ENCODE data around the gene CFI.

CFI gene

DNA sequence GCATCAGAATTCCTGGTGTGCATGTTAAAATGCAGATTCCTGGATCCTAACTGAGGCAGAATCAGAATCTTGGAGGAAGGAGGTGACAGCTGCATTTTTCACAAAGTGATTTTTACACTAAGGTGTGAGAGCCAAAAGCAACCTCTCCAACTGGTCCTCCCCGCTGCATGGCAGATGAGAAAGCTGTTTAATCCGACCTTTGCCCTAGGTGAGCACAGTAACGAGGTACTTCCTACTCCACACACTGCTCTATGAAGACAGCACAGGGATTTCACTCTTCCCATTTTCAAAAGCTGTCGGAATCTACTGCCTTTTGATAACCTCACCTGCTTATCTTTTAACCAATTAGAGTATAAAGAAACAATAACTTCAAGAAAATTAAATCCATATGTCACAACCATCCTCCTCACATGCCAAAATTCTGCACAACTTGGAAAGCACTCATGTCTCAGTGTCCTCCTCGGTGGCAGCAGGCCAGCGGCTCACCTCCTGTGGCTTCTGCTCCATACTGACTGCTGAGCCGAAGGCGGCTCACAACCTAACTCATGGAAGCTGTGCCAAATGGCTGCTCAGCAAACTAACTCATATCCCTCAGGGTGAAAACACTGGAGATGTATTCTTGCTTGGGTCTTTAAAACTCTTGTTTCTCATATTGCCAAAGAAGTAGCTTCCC lies 102.1 kb downstream of the CFI start:
- Histone ChIP-seq H3K27ac (replicated peaks) (no peak overlapping the region), H3K27me3 (ENCODE audit: insufficient read depth, poor library complexity, severe bottlenecking) (no peaks in the 10 kb centered on the region), H3K4me3 (replicated peaks; ENCODE audit: insufficient read depth, low read length) (no peak overlapping the region)
- TF ChIP-seq GABPA (IDR thresholded peaks at IDR 0.05; ENCODE audit: low read depth), result no peak
- TF ChIP-seq, protein P1, sequence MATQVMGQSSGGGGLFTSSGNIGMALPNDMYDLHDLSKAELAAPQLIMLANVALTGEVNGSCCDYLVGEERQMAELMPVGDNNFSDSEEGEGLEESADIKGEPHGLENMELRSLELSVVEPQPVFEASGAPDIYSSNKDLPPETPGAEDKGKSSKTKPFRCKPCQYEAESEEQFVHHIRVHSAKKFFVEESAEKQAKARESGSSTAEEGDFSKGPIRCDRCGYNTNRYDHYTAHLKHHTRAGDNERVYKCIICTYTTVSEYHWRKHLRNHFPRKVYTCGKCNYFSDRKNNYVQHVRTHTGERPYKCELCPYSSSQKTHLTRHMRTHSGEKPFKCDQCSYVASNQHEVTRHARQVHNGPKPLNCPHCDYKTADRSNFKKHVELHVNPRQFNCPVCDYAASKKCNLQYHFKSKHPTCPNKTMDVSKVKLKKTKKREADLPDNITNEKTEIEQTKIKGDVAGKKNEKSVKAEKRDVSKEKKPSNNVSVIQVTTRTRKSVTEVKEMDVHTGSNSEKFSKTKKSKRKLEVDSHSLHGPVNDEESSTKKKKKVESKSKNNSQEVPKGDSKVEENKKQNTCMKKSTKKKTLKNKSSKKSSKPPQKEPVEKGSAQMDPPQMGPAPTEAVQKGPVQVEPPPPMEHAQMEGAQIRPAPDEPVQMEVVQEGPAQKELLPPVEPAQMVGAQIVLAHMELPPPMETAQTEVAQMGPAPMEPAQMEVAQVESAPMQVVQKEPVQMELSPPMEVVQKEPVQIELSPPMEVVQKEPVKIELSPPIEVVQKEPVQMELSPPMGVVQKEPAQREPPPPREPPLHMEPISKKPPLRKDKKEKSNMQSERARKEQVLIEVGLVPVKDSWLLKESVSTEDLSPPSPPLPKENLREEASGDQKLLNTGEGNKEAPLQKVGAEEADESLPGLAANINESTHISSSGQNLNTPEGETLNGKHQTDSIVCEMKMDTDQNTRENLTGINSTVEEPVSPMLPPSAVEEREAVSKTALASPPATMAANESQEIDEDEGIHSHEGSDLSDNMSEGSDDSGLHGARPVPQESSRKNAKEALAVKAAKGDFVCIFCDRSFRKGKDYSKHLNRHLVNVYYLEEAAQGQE (IDR thresholded peaks at IDR 0.05; ENCODE audit: insufficient replicate concordance, low read depth), result no peak
- no peak for DNase-seq (ENCODE audit: low read depth in 1 of 2, low spot score in 1 of 2)

DNA sequence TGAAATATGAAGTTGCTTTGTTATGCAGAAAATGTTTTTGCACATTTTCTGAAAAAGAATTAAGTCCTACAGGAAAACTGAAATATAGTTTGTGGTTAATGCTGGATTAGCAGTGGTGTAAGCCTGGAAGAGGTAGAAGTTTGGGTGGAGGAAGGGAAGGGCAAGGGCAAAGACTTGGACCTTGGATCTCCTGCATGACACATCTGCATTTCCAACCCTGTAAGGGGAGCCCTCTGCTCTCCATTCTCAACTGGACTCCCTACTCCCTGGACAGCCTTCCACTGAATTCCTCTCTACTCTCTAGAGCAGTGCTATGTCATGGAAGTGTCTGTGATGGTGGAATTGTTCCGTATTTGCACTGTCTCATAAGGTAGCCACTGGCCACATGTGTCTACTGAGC lies 103.1 kb downstream of the CFI start:
- no peak for TF ChIP-seq POLR2AphosphoS5 (IDR thresholded peaks at IDR 0.05; ENCODE audit: low read depth)
- TF ChIP-seq, protein P1 (IDR thresholded peaks at IDR 0.05; ENCODE audit: insufficient replicate concordance, low read depth), result no peak
- TF ChIP-seq SPI1 (IDR thresholded peaks at IDR 0.05; ENCODE audit: borderline replicate concordance, low read depth), result no peak
- no peak for TF ChIP-seq GABPA (IDR thresholded peaks at IDR 0.05; ENCODE audit: low read depth)
- TF ChIP-seq, protein P2, sequence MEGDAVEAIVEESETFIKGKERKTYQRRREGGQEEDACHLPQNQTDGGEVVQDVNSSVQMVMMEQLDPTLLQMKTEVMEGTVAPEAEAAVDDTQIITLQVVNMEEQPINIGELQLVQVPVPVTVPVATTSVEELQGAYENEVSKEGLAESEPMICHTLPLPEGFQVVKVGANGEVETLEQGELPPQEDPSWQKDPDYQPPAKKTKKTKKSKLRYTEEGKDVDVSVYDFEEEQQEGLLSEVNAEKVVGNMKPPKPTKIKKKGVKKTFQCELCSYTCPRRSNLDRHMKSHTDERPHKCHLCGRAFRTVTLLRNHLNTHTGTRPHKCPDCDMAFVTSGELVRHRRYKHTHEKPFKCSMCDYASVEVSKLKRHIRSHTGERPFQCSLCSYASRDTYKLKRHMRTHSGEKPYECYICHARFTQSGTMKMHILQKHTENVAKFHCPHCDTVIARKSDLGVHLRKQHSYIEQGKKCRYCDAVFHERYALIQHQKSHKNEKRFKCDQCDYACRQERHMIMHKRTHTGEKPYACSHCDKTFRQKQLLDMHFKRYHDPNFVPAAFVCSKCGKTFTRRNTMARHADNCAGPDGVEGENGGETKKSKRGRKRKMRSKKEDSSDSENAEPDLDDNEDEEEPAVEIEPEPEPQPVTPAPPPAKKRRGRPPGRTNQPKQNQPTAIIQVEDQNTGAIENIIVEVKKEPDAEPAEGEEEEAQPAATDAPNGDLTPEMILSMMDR (IDR thresholded peaks at IDR 0.05; ENCODE audit: insufficient read depth, low read length), result no peak
- Histone ChIP-seq H3K27ac (replicated peaks) (no peak overlapping the region), H3K4me3 (replicated peaks; ENCODE audit: insufficient read depth, low read length) (no peak overlapping the region), H3K27me3 (ENCODE audit: insufficient read depth, poor library complexity, severe bottlenecking) (no peaks in the 10 kb centered on the region)
- no peak for DNase-seq (ENCODE audit: low read depth in 1 of 2, low spot score in 1 of 2)

DNA sequence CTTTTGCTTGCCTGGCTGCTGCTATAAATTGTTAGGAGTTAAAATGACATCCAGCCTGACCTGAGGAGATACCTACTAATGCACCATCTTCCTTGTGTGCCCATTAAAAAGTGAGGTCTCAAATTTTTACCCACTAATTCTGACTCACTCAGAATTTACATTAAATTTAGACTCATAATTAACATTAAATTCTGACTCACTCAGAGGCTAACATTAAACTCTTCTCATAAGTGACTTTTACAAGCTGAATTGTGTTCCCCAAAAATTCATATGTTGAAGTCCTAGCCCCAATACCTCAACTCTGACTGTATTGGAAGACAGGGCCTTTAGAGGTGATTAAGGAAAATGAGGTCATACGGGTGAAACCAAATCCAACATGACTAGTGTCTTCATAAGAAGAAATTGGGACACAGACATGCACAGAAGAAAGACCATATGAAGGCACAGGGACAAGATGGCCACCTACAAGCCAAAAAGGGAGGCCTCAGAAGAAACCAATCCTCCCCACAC lies 110.3 kb downstream of the CFI start:
- Histone ChIP-seq H3K27ac (replicated peaks) (no peak overlapping the region), H3K27me3 (ENCODE audit: insufficient read depth, poor library complexity, severe bottlenecking) (no peaks in the 10 kb centered on the region), H3K4me3 (replicated peaks; ENCODE audit: insufficient read depth, low read length) (no peak overlapping the region)
- TF ChIP-seq SPI1 (IDR thresholded peaks at IDR 0.05; ENCODE audit: borderline replicate concordance, low read depth), result no peak
- TF ChIP-seq POLR2AphosphoS5 (IDR thresholded peaks at IDR 0.05; ENCODE audit: low read depth), result no peak
- TF ChIP-seq, protein P2 (IDR thresholded peaks at IDR 0.05; ENCODE audit: insufficient read depth, low read length), result no peak
- TF ChIP-seq, protein P1 (IDR thresholded peaks at IDR 0.05; ENCODE audit: insufficient replicate concordance, low read depth), result no peak
- no peak for TF ChIP-seq GABPA (IDR thresholded peaks at IDR 0.05; ENCODE audit: low read depth)
- DNase-seq (ENCODE audit: low read depth in 1 of 2, low spot score in 1 of 2), result no peak
